ENCODE data around the gene RITA1. TPM values are rescaled to one million over a fixed set of nuclear protein-coding genes. Genes with fewer than 3 reads are reported as not detected.
"Not testable (repeated sequence)": the region's sequence is repeated elsewhere in the genome, so short reads cannot be mapped to it uniquely, and the experiment has no call there.

The RITA1 gene
- total RNA-seq, 2 experiments from 2014 or later = 18.5 to 19.1 TPM

- Mint-ChIP-seq H3K36me3 (ENCODE audit: low read depth) (no peaks in the 10 kb centered on the region), H3K9me3 (no peaks in the 10 kb centered on the region), H3K27me3 (no peaks in the 10 kb centered on the region), H3K4me3 (no peak overlapping the region), H3K4me1 (ENCODE audit: low read depth) (peaks cover 23% of the 10 kb centered on the region), H3K27ac (no peak overlapping the region)
- ChIA-PET CTCF (interaction anchor here (1.7 to 3.3 kb wide), 3 partner anchors 13 to 90 kb away, joined by 5 to 14 read pairs (median 7); no protein-coding TSS in a partner anchor), POLR2A (interaction anchor here (1.5 kb wide), 1 partner anchor 17 kb away, joined by 3 read pairs; no protein-coding TSS in a partner anchor)
- TF ChIP-seq CTCF (IDR thresholded peaks at IDR 0.05) = no peak
- ATAC-seq (no peak), DNase-seq (no peak)
- intact Hi-C loops (cut with micrococcal nuclease) = no loop called here
These were observed 46.7 kb upstream of the RITA1 start for GRCh38 chr12:113138826-113139225.

- Mint-ChIP-seq H3K4me3 (no peak overlapping the region), H3K36me3 (ENCODE audit: low read depth) (no peaks in the 10 kb centered on the region), H3K4me1 (ENCODE audit: low read depth) (peaks cover 20% of the 10 kb centered on the region), H3K27me3 (no peaks in the 10 kb centered on the region), H3K9me3 (no peaks in the 10 kb centered on the region), H3K27ac (no peak overlapping the region)
- CTCF ChIA-PET = no interaction called here
- POLR2A ChIA-PET = no interaction called here
- no peak for TF ChIP-seq CTCF (IDR thresholded peaks at IDR 0.05)
- DNase-seq = no peak
- intact Hi-C loops (cut with micrococcal nuclease) = no loop called here
- ATAC-seq = no peak
These were observed 44.8 kb upstream of the RITA1 start for GRCh38 chr12:113140706-113141105.

- CTCF ChIA-PET = interaction anchor here (1.0 kb wide), 1 partner anchor 11 kb away, joined by 3 read pairs; no protein-coding TSS in a partner anchor
- not testable (repeated sequence) for DNase-seq
These were observed 43.8 kb upstream of the RITA1 start for GRCh38 chr12:113141716-113142115.

GRCh38 chr12:113142173-113142885 is 43.2 kb upstream of the RITA1 start:
- no peak overlapping the region for H3K4me3 Mint-ChIP-seq
- peak; percentile 84 for ATAC-seq
- peak overlapping the region; percentile 76 for H3K27ac Mint-ChIP-seq
- no peaks in the 10 kb centered on the region for H3K27me3 Mint-ChIP-seq
- peaks cover 3% of the 10 kb centered on the region for H3K9me3 Mint-ChIP-seq
- POLR2A ChIA-PET = interaction anchor here (1.8 kb wide), 1 partner anchor 11 kb away, joined by 4 read pairs; no protein-coding TSS in a partner anchor
- no peak for TF ChIP-seq CTCF (IDR thresholded peaks at IDR 0.05)
- peaks cover 8% of the 10 kb centered on the region for H3K4me1 Mint-ChIP-seq (ENCODE audit: low read depth)
- CTCF ChIA-PET = interaction anchor here (1.0 kb wide), 2 partner anchors 10 kb away, joined by 3 to 4 read pairs; no protein-coding TSS in a partner anchor
- intact Hi-C loops (cut with micrococcal nuclease) = no loop called here
- H3K36me3 Mint-ChIP-seq (ENCODE audit: low read depth) = no peaks in the 10 kb centered on the region
- peak; percentile 68 for DNase-seq

More at GRCh38 chr12:113141716-113142115, 43.8 kb upstream of the RITA1 start:
- Mint-ChIP-seq H3K27ac (peak overlapping the region; percentile 76), H3K4me1 (ENCODE audit: low read depth) (peaks cover 10% of the 10 kb centered on the region)
- ATAC-seq; H3K36me3 Mint-ChIP-seq (ENCODE audit: low read depth); H3K9me3 Mint-ChIP-seq; H3K4me3 Mint-ChIP-seq; H3K27me3 Mint-ChIP-seq; intact Hi-C loops (cut with micrococcal nuclease): not testable (repeated sequence)
- POLR2A ChIA-PET = interaction anchor here (1.8 kb wide), 1 partner anchor 12 kb away, joined by 4 read pairs; no protein-coding TSS in a partner anchor

- Mint-ChIP-seq H3K9me3 (peaks cover 5% of the 10 kb centered on the region), H3K27ac (peak overlapping the region; percentile 76), H3K36me3 (ENCODE audit: low read depth) (no peaks in the 10 kb centered on the region)
These were observed 42.6 kb upstream of the RITA1 start for GRCh38 chr12:113142886-113143332.

More at GRCh38 chr12:113142886-113143332, 42.6 kb upstream of the RITA1 start:
- H3K4me1 Mint-ChIP-seq (ENCODE audit: low read depth) = peaks cover 8% of the 10 kb centered on the region
- DNase-seq (no peak), ATAC-seq (no peak)
- intact Hi-C loops (cut with micrococcal nuclease) = no loop called here
- POLR2A ChIA-PET = interaction anchor here (1.8 kb wide), 1 partner anchor 10 kb away, joined by 4 read pairs; no protein-coding TSS in a partner anchor
- CTCF ChIA-PET = interaction anchor here (1.0 kb wide), 1 partner anchor 10 kb away, joined by 4 read pairs; no protein-coding TSS in a partner anchor
- TF ChIP-seq CTCF (IDR thresholded peaks at IDR 0.05) = no peak
- H3K4me3 Mint-ChIP-seq = no peak overlapping the region
- H3K27me3 Mint-ChIP-seq = no peaks in the 10 kb centered on the region
